BLaER1 (cell line): ENCODE measurements around the gene FBXW2.

Experiments
- H3K27ac ChIP-seq: shearing (Covaris generic); formaldehyde crosslinking; 2 replicates; pipeline ENCODE4 v1.8.1; 2022
- H3K27me3 ChIP-seq: shearing (Covaris generic); formaldehyde crosslinking; 2 replicates; pipeline ENCODE4 v1.8.1; 2022
- H3K36me3 ChIP-seq: shearing (Covaris generic); formaldehyde crosslinking; 2 replicates; pipeline ENCODE4 v1.8.1; 2022
- H3K4me1 ChIP-seq: shearing (Covaris generic); formaldehyde crosslinking; 2 replicates; pipeline ENCODE4 v1.8.1; 2022
- H3K4me2 ChIP-seq: shearing (Covaris generic); formaldehyde crosslinking; 2 replicates; pipeline ENCODE4 v1.8.1; 2022
- H3K4me3 ChIP-seq: shearing (Covaris generic); formaldehyde crosslinking; 2 replicates; pipeline ENCODE4 v1.8.1; 2022
- H3K9ac ChIP-seq: shearing (Covaris generic); formaldehyde crosslinking; 2 replicates; pipeline ENCODE4 v1.8.1; 2022
- H3K9me3 ChIP-seq: shearing (Covaris generic); formaldehyde crosslinking; 2 replicates; pipeline ENCODE4 v1.8.1; 2022
- H4K20me1 ChIP-seq: shearing (Covaris generic); formaldehyde crosslinking; 2 replicates; pipeline ENCODE4 v1.8.1; 2022
- Cebpa-rat ChIP-seq: shearing (Covaris generic); IDR thresholded peaks from 2 replicates; pipeline ENCODE4 v1.8.1; 2022

FBXW2 gene

GRCh38 chr9:120735415-120736126 lies 57.6 kb downstream of the FBXW2 start:
- no peaks in the 10 kb centered on the region for H3K36me3 ChIP-seq
- no peak overlapping the region for H3K27ac ChIP-seq
- H4K20me1 ChIP-seq: no peaks in the 10 kb centered on the region
- no peak for TF ChIP-seq Cebpa-rat
- H3K9ac ChIP-seq: no peak overlapping the region
- no peaks in the 10 kb centered on the region for H3K27me3 ChIP-seq
- H3K9me3 ChIP-seq: no peaks in the 10 kb centered on the region
- no peak overlapping the region for H3K4me3 ChIP-seq
- H3K4me2 ChIP-seq: no peak overlapping the region
- no peaks in the 10 kb centered on the region for H3K4me1 ChIP-seq

- peaks cover under 1% of the 10 kb centered on the region; the same call in 1 of the 2 replicates for H3K4me1 ChIP-seq
- no peak overlapping the region for H3K4me3 ChIP-seq
These were observed 58.4 kb downstream of the FBXW2 start for GRCh38 chr9:120734607-120735410.

GRCh38 chr9:120733190-120733589 lies 60.0 kb downstream of the FBXW2 start:
- Histone ChIP-seq H3K9ac (no peak overlapping the region), H3K4me2 (no peak overlapping the region), H3K9me3 (no peaks in the 10 kb centered on the region), H3K27me3 (no peaks in the 10 kb centered on the region), H3K4me1 (peaks cover 7% of the 10 kb centered on the region), H4K20me1 (no peaks in the 10 kb centered on the region), H3K27ac (no peak overlapping the region), H3K36me3 (no peaks in the 10 kb centered on the region), H3K4me3 (no peak overlapping the region)
- no peak for TF ChIP-seq Cebpa-rat

More at GRCh38 chr9:120734607-120735410, 58.4 kb downstream of the FBXW2 start:
- Histone ChIP-seq H4K20me1 (no peaks in the 10 kb centered on the region), H3K27ac (no peak overlapping the region), H3K9ac (no peak overlapping the region), H3K27me3 (no peaks in the 10 kb centered on the region), H3K9me3 (no peaks in the 10 kb centered on the region), H3K4me2 (no peak overlapping the region), H3K36me3 (no peaks in the 10 kb centered on the region)
- no peak for TF ChIP-seq Cebpa-rat

GRCh38 chr9:120730654-120731514 lies 62.3 kb downstream of the FBXW2 start:
- Histone ChIP-seq H3K9me3 (no peaks in the 10 kb centered on the region), H3K27ac (no peak overlapping the region), H3K9ac (no peak overlapping the region), H3K36me3 (no peaks in the 10 kb centered on the region), H4K20me1 (no peaks in the 10 kb centered on the region), H3K27me3 (no peaks in the 10 kb centered on the region), H3K4me1 (peaks cover 7% of the 10 kb centered on the region), H3K4me2 (no peak overlapping the region), H3K4me3 (no peak overlapping the region)
- no peak for TF ChIP-seq Cebpa-rat

GRCh38 chr9:120729791-120730241 lies 63.4 kb downstream of the FBXW2 start:
- H3K9ac ChIP-seq: no peak overlapping the region
- no peaks in the 10 kb centered on the region for H3K27me3 ChIP-seq
- H3K36me3 ChIP-seq: no peaks in the 10 kb centered on the region
- no peak for TF ChIP-seq Cebpa-rat
- H3K9me3 ChIP-seq: no peaks in the 10 kb centered on the region
- H3K4me1 ChIP-seq: peaks cover 7% of the 10 kb centered on the region
- no peak overlapping the region for H3K27ac ChIP-seq
- H3K4me2 ChIP-seq: no peak overlapping the region
- no peaks in the 10 kb centered on the region for H4K20me1 ChIP-seq
- no peak overlapping the region for H3K4me3 ChIP-seq

- Histone ChIP-seq H3K9ac (no peak overlapping the region), H3K27me3 (no peaks in the 10 kb centered on the region), H3K27ac (no peak overlapping the region), H3K4me1 (peaks cover 7% of the 10 kb centered on the region), H3K4me3 (no peak overlapping the region), H4K20me1 (no peaks in the 10 kb centered on the region), H3K36me3 (no peaks in the 10 kb centered on the region), H3K9me3 (no peaks in the 10 kb centered on the region), H3K4me2 (no peak overlapping the region)
- no peak for TF ChIP-seq Cebpa-rat
These were observed 66.7 kb downstream of the FBXW2 start for GRCh38 chr9:120726484-120726883.

- no peak overlapping the region for H3K4me2 ChIP-seq
- H3K36me3 ChIP-seq: no peaks in the 10 kb centered on the region
- H4K20me1 ChIP-seq: no peaks in the 10 kb centered on the region
- H3K9ac ChIP-seq: no peak overlapping the region
- no peaks in the 10 kb centered on the region for H3K27me3 ChIP-seq
- H3K4me1 ChIP-seq: peaks cover 7% of the 10 kb centered on the region
- no peak for TF ChIP-seq Cebpa-rat
- H3K9me3 ChIP-seq: no peaks in the 10 kb centered on the region
- no peak overlapping the region for H3K4me3 ChIP-seq
- H3K27ac ChIP-seq: no peak overlapping the region
These were observed 67.3 kb downstream of the FBXW2 start for GRCh38 chr9:120725907-120726306.

GRCh38 chr9:120724757-120725400 lies 68.3 kb downstream of the FBXW2 start:
- no peaks in the 10 kb centered on the region for H3K27me3 ChIP-seq
- H3K36me3 ChIP-seq: no peaks in the 10 kb centered on the region
- no peak overlapping the region for H3K4me3 ChIP-seq
- no peaks in the 10 kb centered on the region for H4K20me1 ChIP-seq
- no peak overlapping the region for H3K4me2 ChIP-seq
- H3K4me1 ChIP-seq: peaks cover 7% of the 10 kb centered on the region
- no peak overlapping the region for H3K27ac ChIP-seq
- H3K9me3 ChIP-seq: no peaks in the 10 kb centered on the region
- TF ChIP-seq Cebpa-rat: no peak
- H3K9ac ChIP-seq: no peak overlapping the region

GRCh38 chr9:120723565-120723964 lies 69.7 kb downstream of the FBXW2 start:
- Histone ChIP-seq H4K20me1 (no peaks in the 10 kb centered on the region), H3K4me1 (no peaks in the 10 kb centered on the region), H3K4me3 (no peak overlapping the region), H3K27ac (no peak overlapping the region), H3K4me2 (no peak overlapping the region), H3K9me3 (no peaks in the 10 kb centered on the region), H3K27me3 (no peaks in the 10 kb centered on the region), H3K36me3 (no peaks in the 10 kb centered on the region), H3K9ac (no peak overlapping the region)
- no peak for TF ChIP-seq Cebpa-rat
